Activated CD4-positive, alpha-beta T cell treated with anti-CD3 and anti-CD28 coated beads, Interleukin-2, Interleukin-6, amounts not matched to agents 100 ng/mL and 50 ng/mL, durations not matched to agents 16 hours and 8 hours (primary cell): ENCODE measurements around the gene FHIP1A.
"Not testable (repeated sequence)": the region's sequence is repeated elsewhere in the genome, so short reads cannot be mapped to it uniquely, and the experiment has no call there.

Experiments used
- DNase-seq: peaks from one replicate; pipeline ENCODE4 v3.0.0-alpha.2; 2020

FHIP1A gene

GRCh38 chr4:151408630-151409469, at the start of gene FHIP1A:
TSS of gene FHIP1A (plus strand) at chr4:151409176. CDS start at chr4:151566260, 157,084 bp downstream.
- peak; percentile 68 for DNase-seq

GRCh38 chr4:151359576-151359975, 49.4 kb upstream of the FHIP1A start:
- no peak for DNase-seq

- no peak for DNase-seq
Measured at GRCh38 chr4:151361126-151361525, 47.9 kb upstream of the FHIP1A start.

GRCh38 chr4:151361966-151362365, 47.0 kb upstream of the FHIP1A start:
- no peak for DNase-seq

- DNase-seq = peak; percentile 87
Measured at GRCh38 chr4:151362404-151363164, 46.4 kb upstream of the FHIP1A start.

- DNase-seq = no peak
Measured at GRCh38 chr4:151376540-151376939, 32.4 kb upstream of the FHIP1A start.

- DNase-seq = no peak
Measured at GRCh38 chr4:151389311-151389710, 19.7 kb upstream of the FHIP1A start.

- DNase-seq = not testable (repeated sequence)
Measured at GRCh38 chr4:151389799-151390198, 19.2 kb upstream of the FHIP1A start.

- DNase-seq = no peak
Measured at GRCh38 chr4:151395873-151396272, 13.1 kb upstream of the FHIP1A start.

- DNase-seq = no peak
Measured at GRCh38 chr4:151400343-151400742, 8.6 kb upstream of the FHIP1A start.

GRCh38 chr4:151401739-151402138, 7.2 kb upstream of the FHIP1A start:
- no peak for DNase-seq

GRCh38 chr4:151402145-151402865, 6.7 kb upstream of the FHIP1A start:
- DNase-seq = no peak

GRCh38 chr4:151403656-151404055, 5.3 kb upstream of the FHIP1A start:
- no peak for DNase-seq

GRCh38 chr4:151404802-151405201, 4.2 kb upstream of the FHIP1A start:
- not testable (repeated sequence) for DNase-seq

GRCh38 chr4:151407018-151407417, 2.0 kb upstream of the FHIP1A start:
- DNase-seq = no peak

GRCh38 chr4:151407466-151408379, 1.3 kb upstream of the FHIP1A start:
- DNase-seq = peak; percentile 64

GRCh38 chr4:151408380-151408629, 671 bp upstream of the FHIP1A start:
- DNase-seq = no peak

- DNase-seq = no peak
Measured at GRCh38 chr4:151409470-151410313, 716 bp downstream of the FHIP1A start.

GRCh38 chr4:151415978-151416377, 7.0 kb downstream of the FHIP1A start:
- DNase-seq = no peak

GRCh38 chr4:151417164-151417571, 8.2 kb downstream of the FHIP1A start:
- DNase-seq = no peak

- no peak for DNase-seq
Measured at GRCh38 chr4:151417766-151418376, 8.9 kb downstream of the FHIP1A start.
